T47D (cell line): ENCODE measurements around the gene FBXO44.

Experiments
- DNase-seq, 2 experiments: peaks; one replicate each; pipeline versions ENCODE4 v3.0.0 to v3.0.0-alpha.2; 2011 to 2012; ENCODE audit warnings: low read depth in 1 of 2, low spot score in 1 of 2
- JUND ChIP-seq: IDR thresholded peaks from 2 replicates; pipeline ENCODE4 v1.6.1; 2012; ENCODE audit warnings: low read depth
- in situ Hi-C: cut with HindIII; loops from 2 replicates; pipeline ENCODE4 v1.10.0; 2016; ENCODE audit warnings: low sequenced_read_pairs, low pct_unique_long_range_greater_than_20kb

The FBXO44 gene

DNA sequence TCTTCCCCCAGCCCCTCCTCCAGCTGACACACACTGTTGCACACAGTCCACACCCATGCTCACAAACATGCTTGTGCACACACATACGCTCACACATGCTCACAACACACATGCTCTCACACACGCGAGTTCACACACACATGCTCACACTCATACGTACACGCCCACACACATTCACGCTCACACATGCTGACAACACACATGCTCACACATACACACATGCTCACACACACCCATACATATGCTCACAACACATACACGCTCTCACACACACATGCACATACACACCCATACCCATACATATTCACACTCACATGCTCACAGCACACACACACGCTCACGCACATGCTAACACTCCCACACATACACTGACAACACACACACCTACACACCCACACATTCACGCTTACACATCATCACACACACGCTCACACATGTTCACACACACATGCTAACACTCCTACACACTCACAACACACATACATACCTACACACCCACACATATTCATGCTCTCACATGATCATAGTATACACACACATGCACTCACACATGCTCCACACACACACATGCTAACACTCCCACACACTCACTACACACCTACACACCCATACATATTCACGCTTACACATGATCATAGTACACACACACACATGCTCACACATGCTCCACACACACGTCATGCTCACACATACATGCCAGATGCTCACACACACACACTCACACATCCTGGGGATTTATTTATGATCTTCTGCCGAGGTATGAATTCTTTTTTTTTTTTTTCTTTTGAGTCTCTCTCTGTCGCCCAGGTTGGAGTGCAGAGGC, 47.5 kb downstream of the FBXO44 start:
- DNase-seq: no peak
- in situ Hi-C loops: no loop called here
- TF ChIP-seq JUND: no peak

DNA sequence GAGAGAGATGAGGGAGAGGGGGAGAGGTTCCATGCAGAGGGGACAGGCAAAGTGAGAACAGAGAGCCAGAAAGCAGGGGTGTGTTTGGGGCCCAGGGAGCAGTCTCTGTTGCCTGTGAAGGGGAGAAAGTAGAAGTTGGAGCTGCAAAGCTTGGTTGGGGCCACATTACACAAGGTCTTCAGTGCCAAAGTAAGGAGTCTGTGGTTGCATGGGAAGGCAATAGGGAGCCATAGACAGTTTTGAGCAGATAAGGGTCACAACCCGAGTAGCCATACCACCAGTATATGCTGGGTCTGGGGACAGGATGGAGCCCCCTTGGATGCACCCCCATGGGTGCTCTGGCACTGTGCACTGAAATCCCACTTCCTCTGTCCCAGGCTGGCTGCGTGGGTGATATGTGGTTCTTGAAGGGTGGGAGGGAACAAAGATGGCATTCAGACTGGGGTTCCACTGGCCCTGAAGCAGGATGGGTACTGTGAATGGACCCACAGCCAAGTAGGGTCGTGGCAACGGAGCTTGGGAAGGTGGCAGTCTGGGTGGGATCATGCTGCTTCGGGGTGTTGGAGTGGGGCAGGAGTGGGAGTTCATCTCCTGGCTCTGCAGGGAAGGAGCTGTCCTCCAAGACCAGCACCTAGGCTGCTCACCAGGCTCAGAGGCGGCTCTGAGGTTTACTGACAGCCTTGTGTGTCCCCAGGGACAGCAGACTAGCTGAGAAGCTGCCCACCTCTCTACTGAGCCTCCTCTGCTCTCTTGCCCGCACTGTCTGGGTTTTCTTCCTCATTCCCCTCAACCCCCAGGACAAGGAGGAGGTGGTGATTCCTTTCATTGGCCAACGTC, 48.9 kb downstream of the FBXO44 start:
- TF ChIP-seq JUND: no peak
- DNase-seq: no peak
- in situ Hi-C loops: no loop called here

DNA sequence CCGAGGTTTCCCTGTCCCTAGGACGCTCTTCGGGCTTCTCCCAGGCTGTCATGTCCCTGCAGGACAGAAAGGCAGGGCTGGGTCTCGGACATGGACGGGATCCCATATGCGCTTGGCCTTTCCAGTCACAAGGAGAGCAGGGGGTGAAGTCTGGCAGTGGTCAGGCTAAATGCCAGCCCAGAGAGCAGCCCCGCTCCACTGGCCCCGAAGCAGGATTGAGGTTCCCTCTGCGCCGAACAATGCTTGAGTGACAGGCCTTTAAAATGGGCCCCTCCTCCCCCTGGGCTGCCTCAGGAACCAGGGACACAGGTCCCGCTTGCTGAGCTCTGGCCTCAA, 49.5 kb downstream of the FBXO44 start:
- in situ Hi-C loops: no loop called here
- no peak for DNase-seq
- TF ChIP-seq JUND: no peak

DNA sequence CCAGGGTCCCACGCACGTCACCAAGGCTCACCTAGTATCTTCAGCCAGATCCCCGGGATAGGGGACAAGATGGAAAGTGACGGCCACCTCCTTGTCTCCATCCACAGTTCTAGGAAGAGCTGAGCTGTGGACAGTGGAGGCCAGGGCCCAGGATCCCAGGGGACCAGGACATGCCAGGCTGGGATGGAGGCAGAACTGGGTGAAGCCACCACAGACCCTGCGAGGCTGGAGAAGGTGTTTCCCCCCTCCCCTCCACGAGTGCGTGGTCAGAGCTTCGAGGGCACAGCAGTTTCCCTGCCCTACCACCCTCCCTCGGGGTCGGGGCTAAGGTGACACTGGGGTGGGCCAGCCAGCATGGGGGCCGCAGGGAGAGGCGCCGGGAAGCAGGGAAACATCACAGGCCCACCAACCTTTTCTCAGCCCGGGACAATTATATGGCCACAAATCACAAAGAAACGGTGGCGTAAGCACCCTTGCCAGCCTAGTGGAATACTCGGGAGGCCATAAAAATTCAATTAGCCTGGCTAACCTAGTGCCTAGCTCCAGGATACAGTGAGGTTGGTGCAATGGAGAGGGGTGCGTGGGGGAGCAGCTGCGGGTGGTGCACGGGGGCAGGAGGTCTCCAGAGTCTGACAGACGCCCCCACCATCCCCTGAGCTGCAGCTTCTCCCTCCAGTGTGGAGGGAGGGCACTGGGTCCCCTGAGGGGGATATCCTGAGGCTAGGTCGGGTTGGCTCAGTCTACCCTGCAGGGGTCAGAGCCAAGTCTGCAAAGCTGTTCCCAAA, 50.2 kb downstream of the FBXO44 start:
- no peak for DNase-seq
- in situ Hi-C loops: no loop called here
- no peak for TF ChIP-seq JUND

DNA sequence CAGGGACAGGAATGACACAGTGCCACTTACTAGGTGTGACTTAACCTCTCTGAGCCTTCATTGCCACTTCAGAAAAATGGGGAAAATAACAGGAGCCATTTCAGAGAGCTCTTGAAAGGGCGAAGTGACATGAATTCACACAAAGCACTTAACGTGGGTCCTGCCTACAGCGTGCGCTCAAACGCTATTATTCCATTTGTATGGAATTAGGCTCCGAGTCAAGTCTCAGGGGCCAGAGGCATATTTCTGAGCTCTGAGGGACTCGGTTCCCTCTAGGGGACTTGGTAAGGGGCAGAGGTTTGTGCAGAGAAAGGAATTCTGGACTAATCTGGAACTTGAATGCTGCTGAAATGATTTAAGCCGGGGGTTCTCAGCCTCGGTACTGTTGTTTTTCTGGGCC, 50.9 kb downstream of the FBXO44 start:
- DNase-seq: no peak
- no peak for TF ChIP-seq JUND
- in situ Hi-C loops: no loop called here

DNA sequence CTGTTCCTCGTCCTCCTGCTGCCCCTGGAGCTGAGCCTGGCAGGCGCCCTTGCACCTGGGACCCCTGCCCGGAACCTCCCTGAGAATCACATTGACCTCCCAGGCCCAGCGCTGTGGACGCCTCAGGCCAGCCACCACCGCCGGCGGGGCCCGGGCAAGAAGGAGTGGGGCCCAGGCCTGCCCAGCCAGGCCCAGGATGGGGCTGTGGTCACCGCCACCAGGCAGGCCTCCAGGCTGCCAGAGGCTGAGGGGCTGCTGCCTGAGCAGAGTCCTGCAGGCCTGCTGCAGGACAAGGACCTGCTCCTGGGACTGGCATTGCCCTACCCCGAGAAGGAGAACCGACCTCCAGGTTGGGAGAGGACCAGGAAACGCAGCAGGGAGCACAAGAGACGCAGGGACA, 51.6 kb downstream of the FBXO44 start:
- in situ Hi-C loops: no loop called here
- TF ChIP-seq JUND: no peak
- no peak for DNase-seq

DNA sequence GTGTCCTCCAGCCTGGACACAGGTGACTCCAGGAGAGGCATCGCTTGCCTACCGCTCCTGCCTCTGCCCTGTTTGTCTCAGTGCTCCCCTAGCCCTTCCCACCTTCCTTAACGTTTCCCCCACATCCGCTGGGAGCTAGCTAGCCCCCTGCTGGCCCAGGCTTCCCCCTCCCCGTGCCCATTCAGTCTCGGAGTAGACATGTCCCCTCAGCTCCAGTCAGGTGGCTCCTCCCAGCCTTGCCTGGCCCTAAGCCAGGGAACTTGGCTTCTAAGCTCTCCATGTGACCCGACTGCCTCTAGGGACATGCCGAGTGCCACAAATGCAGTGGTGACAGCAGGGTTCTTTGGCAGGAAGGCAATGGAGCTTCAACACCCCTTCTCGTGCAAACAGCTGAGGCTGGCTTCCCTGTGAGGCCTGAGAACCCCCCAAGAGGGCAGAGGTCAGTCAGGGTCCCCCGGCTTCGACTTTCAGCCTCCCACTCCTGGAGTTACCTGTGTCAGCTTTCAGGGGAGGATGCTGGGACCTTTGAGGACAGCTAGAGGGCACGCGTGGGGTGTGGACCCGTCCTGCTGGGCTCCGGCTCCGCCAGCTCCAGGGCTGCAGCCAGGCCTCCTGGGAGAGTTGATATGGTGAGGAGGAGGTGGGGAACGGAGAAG, 53.1 kb downstream of the FBXO44 start:
- TF ChIP-seq JUND: no peak
- in situ Hi-C loops: no loop called here
- DNase-seq: peak; percentile 76 to 80

DNA sequence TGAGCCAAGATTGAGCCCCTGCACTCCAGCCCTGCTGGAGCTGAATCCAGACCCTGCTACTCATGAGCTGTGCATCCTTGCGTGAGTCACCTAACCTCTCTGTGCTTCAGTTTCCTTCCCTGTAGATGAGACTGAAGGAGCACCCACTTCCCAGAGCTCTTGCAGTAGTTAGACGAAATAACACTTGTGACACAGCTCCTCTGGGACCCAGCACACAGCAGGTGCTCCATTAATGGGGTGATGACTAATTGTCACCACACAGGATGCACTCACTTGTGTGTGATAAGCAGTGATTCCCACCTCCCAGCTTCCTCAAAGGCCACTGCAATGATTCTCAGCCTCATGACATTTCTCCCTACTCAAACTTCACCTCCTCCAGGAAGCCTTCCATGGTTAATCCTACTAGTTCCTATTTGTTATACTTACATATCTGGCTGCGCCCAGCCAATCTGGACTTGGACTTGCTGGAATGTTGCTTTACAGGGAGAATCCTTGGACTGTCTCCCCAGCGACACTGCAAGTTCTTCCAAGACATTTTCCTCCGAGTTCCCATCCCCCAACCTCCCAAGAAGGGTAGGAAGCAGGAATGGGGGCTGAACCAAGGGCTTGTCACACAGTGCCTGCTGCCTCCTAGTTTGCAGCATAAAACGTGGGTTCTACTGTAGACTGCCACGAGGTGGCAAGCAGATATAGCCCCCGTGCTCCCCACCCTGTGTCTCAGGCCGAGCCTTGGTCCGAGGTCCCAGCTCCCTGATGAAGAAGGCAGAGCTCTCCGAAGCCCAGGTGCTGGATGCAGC, 54.1 kb downstream of the FBXO44 start:
- TF ChIP-seq JUND: no peak
- no peak for DNase-seq
- in situ Hi-C loops: no loop called here

DNA sequence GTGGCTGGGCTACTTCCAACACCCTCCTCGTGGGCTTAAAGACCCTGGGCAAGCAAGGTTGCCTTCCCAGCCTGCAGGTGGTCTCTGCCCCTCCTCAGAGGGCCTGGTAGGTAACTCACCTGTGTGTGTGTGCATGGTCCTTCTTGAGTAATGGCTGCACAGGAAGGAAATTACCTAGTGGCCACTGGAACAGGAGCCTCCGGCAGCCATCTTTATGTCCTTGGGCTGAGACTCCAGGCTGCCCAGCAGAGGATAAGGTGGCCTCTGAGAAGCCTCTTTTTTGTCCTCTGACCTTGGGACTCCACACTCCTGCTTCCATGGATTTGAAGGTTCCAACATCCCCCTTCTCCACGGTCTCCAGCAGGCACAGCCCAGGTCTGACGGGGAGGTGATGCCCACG, 56.8 kb downstream of the FBXO44 start:
- no peak for DNase-seq
- in situ Hi-C loops: no loop called here
- no peak for TF ChIP-seq JUND

DNA sequence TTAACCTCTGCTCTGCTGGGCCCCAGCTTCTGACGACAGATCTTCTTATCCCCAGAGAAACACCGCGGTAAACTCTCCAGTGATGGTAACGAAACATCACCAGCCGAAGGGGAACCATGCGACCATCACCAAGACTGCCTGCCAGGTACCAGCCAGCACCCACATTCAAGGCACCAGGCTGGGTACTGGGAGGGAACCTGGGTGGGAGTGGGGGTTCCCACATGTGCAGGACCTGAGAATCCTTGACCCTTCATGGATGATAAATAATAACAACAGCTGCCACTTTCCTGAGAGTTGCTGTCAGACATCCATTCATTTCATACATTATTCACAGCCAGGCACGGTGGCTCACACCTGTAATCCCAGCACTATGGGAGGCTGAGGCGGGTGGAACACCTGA, 57.6 kb downstream of the FBXO44 start:
- TF ChIP-seq JUND: no peak
- in situ Hi-C loops: no loop called here
- no peak for DNase-seq
